B cell (primary cell): ENCODE measurements around the gene MRPL54. TPM values are rescaled to one million over a fixed set of nuclear protein-coding genes. Genes with fewer than 3 reads are reported as not detected.
"Not testable (repeated sequence)": the region's sequence is repeated elsewhere in the genome, so short reads cannot be mapped to it uniquely, and the experiment has no call there.

ENCODE experiments used
- ATAC-seq: fragments of 200-7000 bp; cut with Tn5 transposase; one replicate; pipeline ENCODE4 v1.10.0; 2021; ENCODE audit warnings: low read depth, mild to moderate bottlenecking, moderate number of reproducible peaks, moderate library complexity
- CTCF ChIA-PET: fragments of 350-600 bp; sonication (Branson Sonifier 250); formaldehyde crosslinking; loops from one replicate; lab custom pipeline; 2021; ENCODE audit warnings: antibody characterized with exemption, inconsistent platforms; lab: Charles Lee
- POLR2A ChIA-PET: fragments of 350-600 bp; sonication (Branson Sonifier 250); formaldehyde crosslinking; loops from one replicate; lab custom pipeline; 2021; ENCODE audit warnings: antibody characterized with exemption; lab: Charles Lee
- DNase-seq: peaks from one replicate; pipeline ENCODE4 v3.0.0; 2013
- H2AFZ ChIP-seq: 2 replicates; pipeline ENCODE4 v1.6.1; 2012; ENCODE audit warnings: mild to moderate bottlenecking, low read depth, low read length; ENCODE audit not compliant: insufficient read depth, poor library complexity, severe bottlenecking
- H3K27ac ChIP-seq, 2 donors: 1 replicate in 1 of 2; 2 replicates in 1 of 2; pipeline ENCODE4 v1.5.1; 2012 to 2013; ENCODE audit warnings: low read length in 2 of 2, mild to moderate bottlenecking in 2 of 2, moderate library complexity in 1 of 2
- H3K27me3 ChIP-seq, 4 experiments: fragments of 200-600 bp in 1 of 4; sonication (generic) in 1 of 4; replicated peaks in 1 of 4; 1 replicate in 2 of 4; 2 replicates in 2 of 4; pipeline versions ENCODE4 v1.6.1 to v1.7.0; 2013 to 2016; ENCODE audit warnings: low read length in 3 of 4, mild to moderate bottlenecking in 2 of 4, mixed read lengths in 1 of 4, moderate library complexity in 1 of 4; ENCODE audit not compliant: insufficient read depth in 4 of 4, control insufficient read depth in 3 of 4; ENCODE audit errors: control extremely low read depth in 1 of 4
- H3K36me3 ChIP-seq, 2 experiments: replicated peaks in 1 of 2; 1 replicate in 1 of 2; 2 replicates in 1 of 2; pipeline versions ENCODE4 v1.6.1 to v1.7.1; 2013; ENCODE audit warnings: low read length in 1 of 2; ENCODE audit not compliant: insufficient read depth in 2 of 2, control insufficient read depth in 1 of 2; ENCODE audit errors: control extremely low read depth in 1 of 2, extremely low read depth in 1 of 2
- H3K4me1 ChIP-seq, 2 donors: fragments of 200-600 bp in 1 of 2; sonication (generic) in 1 of 2; 1 replicate in 1 of 2; 2 replicates in 1 of 2; pipeline versions ENCODE4 v1.5.1 to v1.6.1; 2013 to 2017; ENCODE audit warnings: low read length in 2 of 2; ENCODE audit not compliant: control insufficient read depth in 2 of 2, insufficient read depth in 2 of 2
- H3K4me2 ChIP-seq: replicated peaks from 2 replicates; pipeline ENCODE3; 2012; ENCODE audit warnings: mild to moderate bottlenecking, low read depth, low read length; ENCODE audit not compliant: poor library complexity, severe bottlenecking
- H3K4me3 ChIP-seq, 5 experiments: fragments of 200-600 bp in 1 of 5; sonication (generic) in 1 of 5; 1 replicate in 3 of 5; 2 replicates in 2 of 5; pipeline versions ENCODE4 v1.5.1 to v1.7.0; 2011 to 2016; ENCODE audit warnings: low read length in 4 of 5, mild to moderate bottlenecking in 4 of 5, low read depth in 2 of 5, control low read depth in 1 of 5, moderate library complexity in 1 of 5; ENCODE audit not compliant: insufficient read depth in 1 of 5; ENCODE audit errors: control extremely low read depth in 1 of 5, extremely low read depth in 1 of 5
- H3K79me2 ChIP-seq: fragments of 200-600 bp; sonication (generic); one replicate; pipeline ENCODE4 v1.6.0; 2016; ENCODE audit warnings: low read length; ENCODE audit not compliant: control insufficient read depth, insufficient read depth
- H3K9ac ChIP-seq: fragments of 200-600 bp; sonication (generic); 2 replicates; pipeline ENCODE4 v1.6.1; 2017; ENCODE audit warnings: mild to moderate bottlenecking, low read length, moderate library complexity
- H3K9me3 ChIP-seq, 3 donors: one replicate each; pipeline versions ENCODE4 v1.6.1 to v1.7.1; 2013; ENCODE audit warnings: low read length in 2 of 3; ENCODE audit not compliant: control insufficient read depth in 2 of 3, insufficient read depth in 1 of 3; ENCODE audit errors: control extremely low read depth in 1 of 3
- H4K20me1 ChIP-seq: 2 replicates; pipeline ENCODE4 v1.6.0; 2012; ENCODE audit warnings: mild to moderate bottlenecking, low read length; ENCODE audit not compliant: insufficient read depth, control insufficient read depth, poor library complexity, severe bottlenecking
- H3K27ac Mint-ChIP-seq: one replicate; pipeline ENCODE4 v1.8.0; 2021; ENCODE audit warnings: mixed read lengths
- H3K27me3 Mint-ChIP-seq: one replicate; pipeline ENCODE4 v1.8.0; 2021; ENCODE audit warnings: mixed read lengths
- H3K4me1 Mint-ChIP-seq: one replicate; pipeline ENCODE4 v1.8.0; 2021; ENCODE audit warnings: mixed read lengths
- H3K4me3 Mint-ChIP-seq: one replicate; pipeline ENCODE4 v1.8.0; 2021; ENCODE audit warnings: mixed read lengths
- H3K9me3 Mint-ChIP-seq: one replicate; pipeline ENCODE4 v1.8.0; 2022; ENCODE audit warnings: mixed read lengths; ENCODE audit not compliant: insufficient read depth
- EZH2 ChIP-seq: IDR thresholded peaks from 2 replicates; pipeline ENCODE4 v1.6.1; 2012; ENCODE audit warnings: borderline replicate concordance, low read depth, mild to moderate bottlenecking, moderate library complexity, low read length; ENCODE audit not compliant: insufficient read depth, poor library complexity, severe bottlenecking
- WGBS: methylation state at CpG from one replicate; pipeline ENCODE4 v1.1.5; 2013; ENCODE audit warnings: missing lambda C conversion rate; ENCODE audit not compliant: insufficient coverage; 5-methylcytosine and 5-hydroxymethylcytosine counted together
- intact Hi-C: fragments of 100-400 bp; cut with micrococcal nuclease; formaldehyde crosslinking; loops from one replicate; pipeline ENCODE4 v1.10.0; 2022
- polyA plus RNA-seq: library from polyadenylated mRNA; depleted of rRNA; stranded (reverse); fragments of >200 nt; gene quantifications from 2 replicates; pipeline ENCODE4 v1.2.3, GENCODE V29; 2012
- total RNA-seq, 2 donors: library from RNA; stranded (reverse); fragments of 120-200 nt in 1 of 2; gene quantifications; 1 replicate in 1 of 2; 2 replicates in 1 of 2; pipeline versions ENCODE4 v1.2.3 to v1.2.4, GENCODE V29; 2013 to 2022
- TF ChIP-seq, protein P1 (sequence below): fragments of 200-600 bp; IDR thresholded peaks from one replicate; pipeline ENCODE4 v1.8.0; 2022; ENCODE audit warnings: antibody characterized with exemption, mild to moderate bottlenecking

The MRPL54 gene
- total and polyA plus RNA-seq, 2 donors (not counting 1 experiment from before 2014, with no cell fraction given) = 54.3 to 75.1 TPM

DNA sequence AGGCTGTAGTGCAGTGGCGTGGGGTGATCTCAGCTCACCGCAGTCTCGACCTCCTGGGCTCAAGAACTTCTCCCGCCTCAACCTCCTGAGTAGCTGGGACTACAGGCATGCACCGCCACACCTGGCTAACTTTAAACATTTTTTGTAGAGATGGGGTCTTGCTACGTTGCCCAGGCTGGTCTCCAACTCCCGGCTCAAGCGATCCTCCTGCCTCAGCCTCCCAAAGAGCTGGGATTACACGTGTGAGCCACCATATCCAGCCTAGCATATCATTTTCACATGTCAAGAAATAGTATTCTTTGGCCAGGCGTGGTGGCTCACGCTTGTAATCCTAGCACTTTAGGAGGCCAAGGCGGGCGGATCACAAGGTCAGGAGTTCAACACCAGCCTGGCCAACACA, 4.2 kb upstream of the MRPL54 start:
- DNase-seq, H3K4me2 ChIP-seq, H3K4me3 Mint-ChIP-seq, H3K9me3 ChIP-seq, H3K27ac ChIP-seq, H3K27me3 Mint-ChIP-seq, H3K27ac Mint-ChIP-seq, H3K9me3 Mint-ChIP-seq, H3K27me3 ChIP-seq, H3K4me3 ChIP-seq, H3K9ac ChIP-seq, CTCF ChIA-PET, POLR2A ChIA-PET, ATAC-seq, H2AFZ ChIP-seq, intact Hi-C loops: not testable (repeated sequence)
- 92% methylated on average over 10 of the region's 13 CpGs for WGBS
- H4K20me1 ChIP-seq = peaks cover 33% of the 10 kb centered on the region
- peaks cover 24 to 32% of the 10 kb centered on the region in 2 donors for H3K4me1 ChIP-seq
- H3K36me3 ChIP-seq = peaks cover 0 to 18% of the 10 kb centered on the region in 2 experiments
- peaks cover 53% of the 10 kb centered on the region for H3K79me2 ChIP-seq
- peaks cover 43% of the 10 kb centered on the region for H3K4me1 Mint-ChIP-seq

DNA sequence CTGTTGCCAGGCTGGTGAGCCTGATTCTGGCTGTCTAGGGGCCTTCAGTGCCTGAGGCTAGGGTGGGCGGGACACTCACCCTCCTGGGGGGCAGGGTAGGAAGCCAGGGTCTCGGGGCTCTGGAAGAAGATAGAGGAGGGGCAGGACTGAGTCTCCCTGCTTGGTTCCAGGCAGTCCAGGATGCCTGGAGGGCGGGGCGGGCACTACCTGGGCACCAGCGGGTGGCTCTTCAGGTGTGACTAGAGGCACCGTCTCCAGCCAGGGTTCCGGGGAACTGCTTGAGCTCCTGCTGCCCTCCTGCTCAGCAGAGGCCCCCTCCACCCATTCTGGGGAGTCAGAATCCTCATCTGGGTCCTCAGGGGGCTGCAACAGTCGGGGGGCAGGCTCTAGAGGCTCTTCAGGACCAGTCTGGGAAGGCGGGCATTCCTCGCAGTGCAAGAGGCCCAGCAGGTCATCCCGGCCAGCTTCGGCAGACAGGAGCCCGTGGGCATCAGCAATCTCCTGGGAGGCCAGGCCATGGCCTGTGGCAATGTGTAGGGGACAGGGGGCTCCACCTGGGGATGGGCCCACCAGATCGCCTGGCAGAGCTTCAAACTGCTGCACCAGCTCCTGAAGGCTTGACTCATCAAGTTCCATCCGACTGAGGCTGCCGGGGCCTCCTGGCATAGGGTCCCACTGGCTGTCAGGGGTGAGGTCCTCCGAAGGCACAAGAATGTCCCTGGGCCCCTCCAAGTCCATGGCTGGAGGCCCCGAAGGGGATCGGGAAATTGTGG, 2.8 kb upstream of the MRPL54 start:
- POLR2A ChIA-PET = no interaction called here
- intact Hi-C loops = loop anchor here (5.0 to 10.0 kb wide), 7 partner anchors 187 to 1925 kb away; partner anchors contain the start of genes CHAF1A, DPP9, EEF2 and FZR1
- H3K4me3 ChIP-seq = no peak overlapping the region
- peaks cover 56% of the 10 kb centered on the region for H3K79me2 ChIP-seq
- 96% methylated on average over 19 of the region's 19 CpGs for WGBS
- H3K27ac ChIP-seq = no peak overlapping the region
- no peak overlapping the region for H3K9ac ChIP-seq
- H3K36me3 ChIP-seq = peaks cover 0 to 18% of the 10 kb centered on the region in 2 experiments
- peak overlapping the region; percentile 37 for H3K4me2 ChIP-seq
- H2AFZ ChIP-seq = no peak overlapping the region
- Mint-ChIP-seq H3K27me3 (no peaks in the 10 kb centered on the region), H3K27ac (no peak overlapping the region), H3K4me3 (peak overlapping the region; percentile 94), H3K9me3 (no peaks in the 10 kb centered on the region), H3K4me1 (peaks cover 43% of the 10 kb centered on the region)
- no peak for DNase-seq
- peaks cover 22% of the 10 kb centered on the region for H4K20me1 ChIP-seq
- peaks cover 0 to 3% (median 0%) of the 10 kb centered on the region in 3 donors for H3K9me3 ChIP-seq
- no peak for ATAC-seq
- no peaks in the 10 kb centered on the region for H3K27me3 ChIP-seq
- TF ChIP-seq, protein P1, sequence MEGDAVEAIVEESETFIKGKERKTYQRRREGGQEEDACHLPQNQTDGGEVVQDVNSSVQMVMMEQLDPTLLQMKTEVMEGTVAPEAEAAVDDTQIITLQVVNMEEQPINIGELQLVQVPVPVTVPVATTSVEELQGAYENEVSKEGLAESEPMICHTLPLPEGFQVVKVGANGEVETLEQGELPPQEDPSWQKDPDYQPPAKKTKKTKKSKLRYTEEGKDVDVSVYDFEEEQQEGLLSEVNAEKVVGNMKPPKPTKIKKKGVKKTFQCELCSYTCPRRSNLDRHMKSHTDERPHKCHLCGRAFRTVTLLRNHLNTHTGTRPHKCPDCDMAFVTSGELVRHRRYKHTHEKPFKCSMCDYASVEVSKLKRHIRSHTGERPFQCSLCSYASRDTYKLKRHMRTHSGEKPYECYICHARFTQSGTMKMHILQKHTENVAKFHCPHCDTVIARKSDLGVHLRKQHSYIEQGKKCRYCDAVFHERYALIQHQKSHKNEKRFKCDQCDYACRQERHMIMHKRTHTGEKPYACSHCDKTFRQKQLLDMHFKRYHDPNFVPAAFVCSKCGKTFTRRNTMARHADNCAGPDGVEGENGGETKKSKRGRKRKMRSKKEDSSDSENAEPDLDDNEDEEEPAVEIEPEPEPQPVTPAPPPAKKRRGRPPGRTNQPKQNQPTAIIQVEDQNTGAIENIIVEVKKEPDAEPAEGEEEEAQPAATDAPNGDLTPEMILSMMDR = no peak
- no peak for TF ChIP-seq EZH2
- H3K4me1 ChIP-seq = peaks cover 25 to 35% of the 10 kb centered on the region in 2 donors
- CTCF ChIA-PET = interaction anchor here (0.5 to 2.4 kb wide), 2 partner anchors 39 to 62 kb away, joined by 3 to 10 read pairs; no protein-coding TSS in a partner anchor
